Suppressor macrophage treated with lipopolysaccharide for 4 hours (primary cell): Measurements from ENCODE around the gene SDK1.
"Not testable (repeated sequence)": the region's sequence is repeated elsewhere in the genome, so short reads cannot be mapped to it uniquely, and the experiment has no call there.

Source experiments
- DNase-seq: peaks from one replicate; pipeline ENCODE4 v3.0.0-alpha.2; 2020

SDK1 gene

DNA sequence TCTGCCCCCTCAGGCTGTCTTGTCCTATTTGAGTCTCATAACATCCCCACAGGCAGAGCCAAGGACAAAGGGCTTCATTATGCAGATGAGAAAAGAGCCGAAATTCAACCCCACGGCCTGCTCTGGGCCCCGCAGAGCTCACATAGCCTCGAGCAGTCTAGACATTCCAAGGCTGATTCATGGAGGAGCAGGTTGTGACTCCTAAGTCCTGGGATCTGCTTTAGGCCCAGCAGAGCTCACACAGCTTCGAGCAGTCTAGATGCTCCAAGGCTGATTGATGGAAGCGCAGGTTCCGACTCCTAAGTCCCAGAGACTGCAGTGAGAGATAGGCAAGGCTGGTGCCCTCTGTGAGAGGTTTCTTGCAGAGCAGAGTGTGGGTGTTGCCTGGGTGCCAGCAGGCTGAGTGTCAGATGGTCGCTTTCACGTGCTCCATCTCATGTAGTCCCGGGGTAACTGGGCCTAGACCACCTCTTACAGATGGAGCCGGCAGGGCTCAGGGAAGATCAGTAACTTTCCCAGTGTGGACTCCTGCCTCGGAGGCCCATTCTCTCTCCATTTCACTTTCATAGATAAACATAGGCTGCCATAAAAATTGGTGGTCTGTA, 944.9 kb downstream of the SDK1 start:
- no peak for DNase-seq

DNA sequence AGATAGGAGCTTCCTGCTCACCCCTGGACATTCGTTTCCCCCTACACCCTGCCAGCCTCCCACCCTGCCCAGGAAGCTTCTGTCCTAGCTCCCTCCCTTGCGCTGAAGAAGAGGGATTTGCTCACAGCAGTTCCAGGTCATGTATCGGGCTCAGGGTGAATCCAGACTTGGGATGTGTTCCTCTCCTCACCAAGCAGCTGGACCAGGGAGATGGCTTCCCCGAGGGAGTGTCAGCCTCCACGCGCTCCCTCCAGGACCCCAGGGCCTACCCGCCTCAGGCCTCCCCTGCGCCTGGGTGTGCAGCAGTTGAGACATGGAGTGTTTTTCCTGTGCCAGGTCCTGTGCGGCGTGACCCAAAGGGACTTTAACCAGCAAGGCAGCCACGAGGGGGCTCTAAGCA, 945.5 kb downstream of the SDK1 start:
- no peak for DNase-seq

DNA sequence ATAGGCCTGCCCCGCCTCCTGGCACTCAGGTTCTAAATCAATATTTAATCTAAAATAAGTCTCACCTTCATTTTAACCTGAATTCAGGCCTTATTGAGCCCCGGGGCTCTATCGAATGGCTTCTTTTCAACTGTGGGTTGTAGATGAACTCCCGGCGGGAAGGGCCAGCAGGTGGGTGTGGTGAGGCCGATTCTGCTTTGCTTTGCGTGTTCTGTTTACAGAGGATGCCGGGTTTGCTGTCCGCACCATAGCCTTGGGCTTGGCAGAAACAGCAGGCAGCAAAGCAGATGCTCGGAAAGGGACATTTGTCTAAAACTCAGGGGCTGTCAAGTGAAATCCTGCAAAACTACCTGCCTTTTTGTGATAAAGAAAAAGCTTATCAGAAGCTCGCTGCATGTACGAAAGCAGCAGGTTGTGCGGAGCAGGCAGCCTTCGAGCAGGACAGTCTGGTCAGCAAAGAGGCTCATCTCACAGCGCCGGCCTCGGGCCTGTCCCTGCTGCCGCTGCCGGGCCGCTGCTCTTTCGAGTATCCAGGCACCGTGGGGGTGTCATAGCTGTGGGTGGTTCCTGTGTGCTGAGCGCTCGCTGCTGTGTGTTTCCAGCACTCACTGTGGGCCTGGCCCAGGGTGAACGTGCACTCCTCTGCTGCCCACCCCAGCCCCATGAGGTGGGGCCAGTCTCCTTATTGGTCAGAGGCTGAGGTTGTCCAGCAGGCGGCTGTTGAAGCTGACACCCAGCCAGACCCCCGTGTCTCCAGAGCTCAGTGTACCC, 946.2 kb downstream of the SDK1 start:
- no peak for DNase-seq

DNA sequence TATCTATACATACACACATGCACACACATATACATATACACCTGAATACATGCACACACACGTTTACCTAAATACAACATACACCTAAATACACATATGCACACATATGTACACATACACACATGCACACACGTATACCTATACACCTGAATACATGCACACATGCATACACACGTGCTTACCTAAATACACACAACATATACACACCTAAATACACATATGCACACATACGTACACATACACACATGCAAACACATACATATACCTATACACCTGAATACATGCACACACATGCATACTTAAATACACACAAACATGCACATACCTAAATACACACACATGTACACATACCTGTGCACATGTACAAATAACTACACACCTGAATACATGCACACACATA, 947.2 kb downstream of the SDK1 start:
- no peak for DNase-seq

DNA sequence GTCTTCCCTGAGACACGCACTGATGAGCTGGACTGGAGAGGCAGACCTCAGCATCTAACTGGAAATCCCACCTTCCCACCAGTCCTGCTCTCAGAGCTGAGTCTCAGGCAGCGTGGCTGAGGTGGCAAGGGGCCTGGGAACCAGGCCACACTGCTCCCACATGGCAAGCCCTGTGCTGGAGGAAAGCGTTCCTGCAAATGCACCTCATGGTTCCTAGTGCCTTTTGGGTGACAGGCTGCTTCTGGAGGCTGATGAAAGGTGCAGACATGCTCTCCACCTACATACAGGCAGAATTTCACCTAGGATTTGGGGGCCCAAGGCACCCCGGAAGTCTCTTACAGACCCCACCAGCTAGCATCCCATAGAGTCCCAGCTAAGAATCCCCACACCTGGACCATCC, 948.2 kb downstream of the SDK1 start:
- DNase-seq = no peak

DNA sequence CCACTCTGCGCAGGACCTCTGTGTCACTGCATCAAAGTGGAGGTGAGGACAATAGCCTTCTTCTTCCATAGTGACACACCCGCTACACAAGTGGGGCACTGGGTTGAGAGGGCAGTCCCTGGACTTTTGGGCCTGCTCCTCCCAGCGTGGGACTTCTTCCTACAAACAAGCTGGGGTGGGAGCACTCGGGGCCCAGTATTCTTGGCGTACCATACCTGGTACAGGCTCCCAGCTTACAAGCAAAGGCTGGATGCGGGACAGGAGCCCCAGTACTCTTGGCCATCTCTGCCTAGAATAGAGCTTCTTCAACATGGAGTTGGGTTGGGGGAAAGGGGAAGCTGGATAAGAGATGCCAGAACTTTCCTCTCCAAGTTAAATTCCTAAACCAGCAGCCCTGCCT, 954.3 kb downstream of the SDK1 start:
- DNase-seq = no peak

GRCh38 chr7:4256286-4256685, 955.2 kb downstream of the SDK1 start:
- no peak for DNase-seq

DNA sequence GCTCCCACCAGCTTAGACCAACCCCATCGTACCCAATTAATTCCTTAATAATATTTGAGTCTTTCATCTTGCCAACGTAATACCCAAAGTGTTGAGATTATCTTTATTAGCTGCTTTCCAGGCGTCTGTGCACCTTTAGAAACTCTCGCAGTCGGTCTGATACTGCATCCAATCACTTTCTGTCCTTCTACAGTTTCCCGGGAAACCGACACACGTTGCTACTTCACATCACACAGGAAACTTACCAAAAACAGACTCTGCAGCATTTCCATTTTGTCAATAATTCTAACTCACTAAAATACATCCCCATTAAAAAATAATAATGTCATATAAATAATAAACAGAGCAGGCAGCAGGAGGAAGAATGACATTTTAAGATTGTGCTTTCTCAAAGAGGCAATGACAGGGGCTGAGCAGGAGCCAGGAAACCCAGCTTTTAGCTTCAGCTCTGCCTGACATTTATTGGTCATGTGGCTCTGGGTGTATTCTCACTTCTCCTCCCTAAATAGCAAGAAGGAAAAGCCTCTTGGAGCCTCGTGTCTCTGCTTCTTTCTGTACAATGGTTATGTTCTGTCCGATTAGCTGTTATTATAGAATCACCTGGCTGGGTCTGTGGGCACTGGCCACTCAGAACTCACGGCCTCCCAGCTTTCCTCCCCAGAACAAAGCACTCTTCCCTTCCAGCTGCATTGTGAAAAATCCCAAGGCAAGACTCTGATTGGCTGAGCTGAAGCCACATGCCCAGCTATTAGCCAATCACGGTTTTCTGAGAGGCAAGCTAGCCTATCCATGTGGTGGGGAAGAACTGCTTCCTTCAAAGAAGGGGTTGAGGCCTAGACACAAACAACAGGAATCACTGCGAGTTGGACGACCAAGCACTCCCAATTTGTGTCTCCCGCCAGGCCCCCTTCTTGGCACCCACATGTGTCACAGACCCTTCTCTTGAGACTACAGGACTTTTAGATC, 956.4 kb downstream of the SDK1 start:
- DNase-seq = no peak

GRCh38 chr7:4260116-4260515, 959.1 kb downstream of the SDK1 start:
- not testable (repeated sequence) for DNase-seq

GRCh38 chr7:4260867-4261600, 960.0 kb downstream of the SDK1 start:
- no peak for DNase-seq

GRCh38 chr7:4261601-4261960, 960.5 kb downstream of the SDK1 start:
- no peak for DNase-seq

DNA sequence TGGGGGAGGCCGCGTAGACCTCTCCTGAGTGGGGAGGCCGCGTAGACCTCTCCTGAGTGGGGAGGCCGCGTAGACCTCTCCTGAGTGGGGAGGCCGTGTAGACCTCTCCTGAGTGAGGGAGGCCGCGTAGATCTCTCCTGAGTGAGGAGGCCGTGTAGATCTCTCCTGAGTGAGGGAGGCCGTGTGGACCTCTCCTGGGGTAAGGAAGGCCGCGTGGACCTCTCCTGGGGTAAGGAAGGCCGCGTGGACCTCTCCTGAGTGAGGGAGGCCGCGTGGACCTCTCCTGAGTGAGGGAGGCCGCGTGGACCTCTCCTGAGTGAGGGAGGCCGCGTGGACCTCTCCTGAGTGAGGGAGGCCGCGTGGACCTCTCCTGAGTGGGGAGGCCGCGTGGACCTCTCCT, 963.2 kb downstream of the SDK1 start:
- not testable (repeated sequence) for DNase-seq

GRCh38 chr7:4265066-4265465, 964.0 kb downstream of the SDK1 start:
- DNase-seq = no peak

- DNase-seq = no peak
Measured at GRCh38 chr7:4265676-4266075, 964.6 kb downstream of the SDK1 start.

- no peak for DNase-seq
Measured at GRCh38 chr7:4266270-4267040, 965.4 kb downstream of the SDK1 start.

GRCh38 chr7:4267341-4268039, 966.4 kb downstream of the SDK1 start:
- DNase-seq = no peak

DNA sequence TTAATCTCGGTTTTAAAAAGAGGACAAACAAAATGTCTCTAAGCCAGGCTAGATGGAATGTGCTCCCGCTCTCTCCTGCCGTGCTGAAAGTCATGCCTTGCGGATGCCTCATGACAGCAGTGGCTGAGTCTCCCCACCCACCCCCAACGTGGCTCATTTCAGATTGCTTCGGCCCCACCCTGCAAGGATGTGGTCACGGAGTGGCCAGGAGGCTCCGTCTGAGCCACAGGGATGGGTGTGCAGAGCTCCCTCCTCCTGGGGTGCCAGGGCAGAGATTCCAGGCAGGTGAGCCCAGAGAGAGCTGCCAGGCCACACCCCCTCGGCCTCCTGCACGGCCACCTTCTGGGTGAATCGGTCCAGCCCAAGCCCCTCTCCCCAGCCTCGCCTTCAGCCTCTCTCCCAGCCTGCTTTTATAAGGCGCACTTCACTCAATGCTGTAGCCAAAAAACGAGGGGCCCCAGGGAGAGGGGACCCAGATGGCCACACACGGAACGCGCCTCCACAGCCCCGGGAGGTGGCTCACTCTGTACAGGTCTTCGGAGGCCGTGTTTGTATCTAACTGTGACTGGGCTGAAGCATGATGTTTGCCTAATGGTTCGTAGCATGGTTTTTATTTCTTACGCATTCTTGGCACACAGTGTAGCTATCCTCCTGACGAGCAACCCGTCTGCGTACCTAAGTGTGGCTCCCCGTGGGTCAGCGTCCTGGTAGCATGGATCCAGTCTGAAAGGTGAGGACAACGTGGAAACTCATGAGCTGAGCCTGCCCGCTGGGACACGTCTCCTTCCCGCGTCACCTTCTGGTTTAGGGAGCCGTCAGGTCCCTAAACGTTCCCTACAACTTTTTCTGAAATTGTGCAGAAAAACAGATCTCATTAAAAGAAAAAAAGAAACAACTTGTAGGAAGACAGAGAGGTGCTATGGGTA, 967.3 kb downstream of the SDK1 start:
- DNase-seq = no peak

DNA sequence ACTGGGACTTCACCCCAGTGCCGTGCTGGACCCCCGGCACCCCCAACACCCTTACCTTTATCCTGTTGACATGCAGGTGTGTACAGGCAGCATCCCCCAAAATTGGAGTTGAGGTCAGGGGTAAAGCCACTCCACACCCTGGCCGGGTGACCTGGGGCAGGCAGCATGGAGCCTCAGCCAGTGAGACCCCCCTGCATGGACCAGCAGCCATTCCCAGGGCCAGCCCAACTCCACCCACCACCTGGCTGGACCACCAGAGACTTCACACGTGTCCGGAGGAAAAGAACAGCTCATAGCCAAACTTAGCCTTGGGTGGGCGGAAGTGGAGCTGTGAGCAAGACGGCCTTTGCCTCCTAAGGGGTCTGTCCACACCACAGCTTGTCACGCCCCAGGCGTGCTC, 968.0 kb downstream of the SDK1 start:
- no peak for DNase-seq

- DNase-seq = no peak
Measured at GRCh38 chr7:4269746-4270145, 968.7 kb downstream of the SDK1 start.

DNA sequence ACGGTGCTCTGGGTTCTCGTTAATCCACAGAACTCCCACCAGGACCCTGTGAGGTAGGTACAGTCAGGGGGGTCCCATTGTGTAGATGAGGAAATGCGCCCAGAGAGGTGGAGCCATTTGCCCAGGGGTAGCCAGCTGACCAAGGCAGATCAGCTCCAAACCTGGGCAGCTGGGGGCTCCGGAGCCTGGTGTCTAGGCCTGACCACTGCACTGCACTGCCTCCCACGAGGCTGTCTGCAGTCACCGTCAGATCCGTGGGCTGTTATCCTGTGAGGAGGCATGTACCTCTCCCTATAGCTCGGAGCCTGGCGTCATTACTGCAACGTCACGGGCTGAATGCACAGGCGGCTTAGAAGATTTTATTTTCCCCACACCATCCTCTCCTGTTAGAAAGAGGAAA, 969.2 kb downstream of the SDK1 start:
- DNase-seq = no peak
